Calu3 (cell line): ENCODE data around the gene NR2F1. TPM values are rescaled to one million over a fixed set of nuclear protein-coding genes. Genes with fewer than 3 reads are reported as not detected.

Source experiments
- BruUV-seq: library from RNA; stranded (reverse); fragments of 400-500 nt; replicated peaks from 2 replicates; lab custom pipeline; 2021; lab: Mats Ljungman, UMichigan
- CTCF ChIA-PET: fragments of 300-600 bp; sonication (Branson Sonifier 250); formaldehyde crosslinking; loops from one replicate; lab custom pipeline; 2022; ENCODE audit warnings: antibody characterized with exemption; lab: Charles Lee
- DNase-seq: peaks from one replicate; pipeline ENCODE4 v3.0.0; 2022
- H3K27ac Mint-ChIP-seq: one replicate; pipeline ENCODE4 v1.8.0; 2022; ENCODE audit warnings: mixed read lengths; ENCODE audit not compliant: unreplicated experiment
- H3K27me3 Mint-ChIP-seq: one replicate; pipeline ENCODE4 v1.8.0; 2022; ENCODE audit warnings: mixed read lengths; ENCODE audit not compliant: unreplicated experiment
- H3K36me3 Mint-ChIP-seq: one replicate; pipeline ENCODE4 v1.8.0; 2022; ENCODE audit warnings: mild to moderate bottlenecking, moderate library complexity, mixed read lengths; ENCODE audit not compliant: insufficient read depth, unreplicated experiment
- H3K4me1 Mint-ChIP-seq: one replicate; pipeline ENCODE4 v1.8.0; 2022; ENCODE audit warnings: mild to moderate bottlenecking, low read depth, mixed read lengths; ENCODE audit not compliant: unreplicated experiment
- H3K4me3 Mint-ChIP-seq: one replicate; pipeline ENCODE4 v1.8.0; 2022; ENCODE audit warnings: mild to moderate bottlenecking, low read depth, moderate library complexity, mixed read lengths; ENCODE audit not compliant: unreplicated experiment
- H3K9me3 Mint-ChIP-seq: one replicate; pipeline ENCODE4 v1.8.0; 2022; ENCODE audit warnings: low read depth, mixed read lengths; ENCODE audit not compliant: unreplicated experiment
- intact Hi-C: fragments of 100-400 bp; cut with micrococcal nuclease; formaldehyde crosslinking; loops from one replicate; pipeline ENCODE4 v1.10.0; 2022; ENCODE audit not compliant: unreplicated experiment
- total RNA-seq: library from RNA; stranded (reverse); gene quantifications from 2 replicates; pipeline ENCODE4 v1.2.3, GENCODE V29; 2022
- TF ChIP-seq, protein P1 (sequence below): fragments of 200-600 bp; IDR thresholded peaks from one replicate; pipeline ENCODE4 v1.8.0; 2022; ENCODE audit warnings: antibody characterized with exemption; ENCODE audit not compliant: unreplicated experiment

NR2F1 gene
- total RNA-seq, 1 experiment from 2014 or later: 29.1 TPM

DNA sequence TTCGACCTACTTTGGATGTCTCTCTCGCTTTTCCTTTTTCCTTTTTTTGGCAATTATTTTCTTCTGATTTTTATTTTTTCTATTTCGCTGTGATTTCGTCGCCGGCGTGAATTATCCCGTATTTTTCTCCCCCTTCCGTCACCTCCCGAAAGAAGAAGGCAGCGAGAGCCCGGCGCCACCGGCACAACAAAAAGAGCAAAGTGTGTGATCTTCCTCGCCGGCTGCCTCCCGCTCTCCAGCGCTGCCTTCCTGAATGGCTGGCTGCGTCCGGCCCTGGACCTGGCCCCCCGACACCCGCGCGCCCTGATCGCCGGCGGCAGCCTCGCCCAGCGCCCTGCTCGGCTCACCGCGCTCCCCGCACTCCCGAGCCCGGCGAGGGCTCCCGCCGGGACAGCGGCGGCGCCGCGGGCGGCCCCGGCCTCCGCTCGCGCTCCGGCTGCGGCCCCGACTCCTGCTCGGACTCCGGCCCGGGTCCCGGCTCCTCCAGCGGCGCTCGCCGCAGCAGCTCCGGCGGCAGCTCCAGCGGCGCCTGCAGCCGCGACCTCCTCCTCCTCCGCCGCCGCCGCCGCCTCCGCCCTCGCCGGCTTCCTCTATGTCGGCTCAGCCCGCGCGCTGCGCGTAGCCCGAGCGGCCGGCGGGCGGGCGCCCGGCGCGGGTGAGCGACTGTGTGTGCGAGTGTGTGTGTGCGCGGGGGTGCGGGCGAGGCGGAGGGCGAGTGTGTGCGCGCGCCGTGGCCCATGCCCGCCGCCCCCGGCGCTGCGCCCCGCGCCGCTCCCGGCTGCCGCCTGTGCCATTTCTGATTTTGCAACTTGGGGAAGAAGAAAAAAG, 960 bp downstream of the NR2F1 start:
- DNase-seq: peak; percentile 73
- Mint-ChIP-seq H3K36me3 (peaks cover 18% of the 10 kb centered on the region), H3K4me1 (peaks cover 5% of the 10 kb centered on the region), H3K27ac (no peak overlapping the region), H3K9me3 (no peaks in the 10 kb centered on the region), H3K27me3 (no peaks in the 10 kb centered on the region), H3K4me3 (no peak overlapping the region)
- intact Hi-C loops: loop anchor here (2.0 to 10.0 kb wide), 7 partner anchors 38 to 1271 kb away; a partner anchor contains a TSS
- TF ChIP-seq, protein P1, sequence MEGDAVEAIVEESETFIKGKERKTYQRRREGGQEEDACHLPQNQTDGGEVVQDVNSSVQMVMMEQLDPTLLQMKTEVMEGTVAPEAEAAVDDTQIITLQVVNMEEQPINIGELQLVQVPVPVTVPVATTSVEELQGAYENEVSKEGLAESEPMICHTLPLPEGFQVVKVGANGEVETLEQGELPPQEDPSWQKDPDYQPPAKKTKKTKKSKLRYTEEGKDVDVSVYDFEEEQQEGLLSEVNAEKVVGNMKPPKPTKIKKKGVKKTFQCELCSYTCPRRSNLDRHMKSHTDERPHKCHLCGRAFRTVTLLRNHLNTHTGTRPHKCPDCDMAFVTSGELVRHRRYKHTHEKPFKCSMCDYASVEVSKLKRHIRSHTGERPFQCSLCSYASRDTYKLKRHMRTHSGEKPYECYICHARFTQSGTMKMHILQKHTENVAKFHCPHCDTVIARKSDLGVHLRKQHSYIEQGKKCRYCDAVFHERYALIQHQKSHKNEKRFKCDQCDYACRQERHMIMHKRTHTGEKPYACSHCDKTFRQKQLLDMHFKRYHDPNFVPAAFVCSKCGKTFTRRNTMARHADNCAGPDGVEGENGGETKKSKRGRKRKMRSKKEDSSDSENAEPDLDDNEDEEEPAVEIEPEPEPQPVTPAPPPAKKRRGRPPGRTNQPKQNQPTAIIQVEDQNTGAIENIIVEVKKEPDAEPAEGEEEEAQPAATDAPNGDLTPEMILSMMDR: no peak
- CTCF ChIA-PET: interaction anchor here (0.6 to 1.6 kb wide), 6 partner anchors 37 to 1022 kb away, joined by 3 to 13 read pairs (median 5); no protein-coding TSS in a partner anchor
- BruUV-seq: no TSS peak

DNA sequence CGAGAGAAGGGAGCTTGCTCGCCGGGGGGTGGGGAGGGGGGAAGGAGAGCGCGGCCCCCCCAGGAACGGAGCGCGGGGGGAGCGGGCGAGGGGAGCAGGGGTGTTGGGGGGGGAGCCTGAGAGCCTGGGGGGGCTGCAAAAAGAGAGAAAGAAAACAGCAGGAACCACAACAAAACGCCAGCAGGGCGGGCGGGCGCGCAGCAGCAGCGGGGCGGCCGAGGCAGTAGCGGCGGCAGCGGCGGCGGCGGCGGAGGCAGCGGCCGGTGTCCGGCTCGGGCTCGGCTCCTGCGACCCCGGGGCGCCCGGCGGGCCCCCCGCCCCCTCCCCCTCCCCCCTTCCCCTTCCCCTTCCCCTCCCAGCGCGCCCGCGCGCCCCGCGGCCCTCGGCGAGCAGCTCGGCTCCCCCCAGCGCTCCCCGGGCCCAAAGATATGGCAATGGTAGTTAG, 1.6 kb downstream of the NR2F1 start:
- TF ChIP-seq, protein P1: no peak
- Mint-ChIP-seq H3K4me1 (peaks cover 12% of the 10 kb centered on the region), H3K4me3 (no peak overlapping the region), H3K36me3 (peaks cover 18% of the 10 kb centered on the region), H3K9me3 (no peaks in the 10 kb centered on the region), H3K27me3 (no peaks in the 10 kb centered on the region), H3K27ac (no peak overlapping the region)
- BruUV-seq: no TSS peak
- CTCF ChIA-PET: interaction anchor here (0.6 to 1.6 kb wide), 2 partner anchors 217 to 1023 kb away, joined by 4 to 6 read pairs; no protein-coding TSS in a partner anchor
- peak; percentile 36 for DNase-seq
- intact Hi-C loops: loop anchor here (5.0 to 10.0 kb wide), 6 partner anchors 38 to 1270 kb away; a partner anchor contains a TSS

DNA sequence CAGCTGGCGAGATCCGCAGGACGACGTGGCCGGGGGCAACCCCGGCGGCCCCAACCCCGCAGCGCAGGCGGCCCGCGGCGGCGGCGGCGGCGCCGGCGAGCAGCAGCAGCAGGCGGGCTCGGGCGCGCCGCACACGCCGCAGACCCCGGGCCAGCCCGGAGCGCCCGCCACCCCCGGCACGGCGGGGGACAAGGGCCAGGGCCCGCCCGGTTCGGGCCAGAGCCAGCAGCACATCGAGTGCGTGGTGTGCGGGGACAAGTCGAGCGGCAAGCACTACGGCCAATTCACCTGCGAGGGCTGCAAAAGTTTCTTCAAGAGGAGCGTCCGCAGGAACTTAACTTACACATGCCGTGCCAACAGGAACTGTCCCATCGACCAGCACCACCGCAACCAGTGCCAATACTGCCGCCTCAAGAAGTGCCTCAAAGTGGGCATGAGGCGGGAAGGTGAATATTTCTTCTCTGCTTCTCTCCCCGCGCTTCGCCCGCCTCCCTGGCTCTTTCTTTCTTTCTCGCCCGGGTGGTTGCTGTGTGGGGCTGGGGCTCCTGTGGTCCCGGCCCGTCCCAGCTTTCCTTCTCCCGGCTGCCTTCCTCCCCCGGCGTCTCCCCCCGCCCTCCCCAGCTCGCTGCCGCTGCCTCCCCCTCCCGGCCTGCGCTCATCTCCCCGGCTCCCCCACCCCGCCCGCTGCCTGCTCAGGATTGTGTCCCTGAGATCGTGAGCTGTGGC, 2.2 kb downstream of the NR2F1 start:
- Mint-ChIP-seq H3K27me3 (no peaks in the 10 kb centered on the region), H3K27ac (peak overlapping the region; percentile 40)
- DNase-seq: peak; percentile 51

More for the DNA sequence above, 2.2 kb downstream of the NR2F1 start:
- Mint-ChIP-seq H3K4me3 (no peak overlapping the region), H3K9me3 (no peaks in the 10 kb centered on the region), H3K36me3 (peaks cover 18% of the 10 kb centered on the region), H3K4me1 (peaks cover 15% of the 10 kb centered on the region)
- intact Hi-C loops: loop anchor here (10.0 kb wide), 3 partner anchors 330 to 1270 kb away; a partner anchor contains a TSS
- TF ChIP-seq, protein P1: no peak
- CTCF ChIA-PET: interaction anchor here (0.8 to 1.6 kb wide), 4 partner anchors 35 to 907 kb away, joined by 4 to 7 read pairs (median 6); no protein-coding TSS in a partner anchor
- BruUV-seq: no TSS peak
